ENCODE results near the gene SERPINA6. TPM values are rescaled to one million over a fixed set of nuclear protein-coding genes. Genes with fewer than 3 reads are reported as not detected.

The SERPINA6 gene
- total RNA-seq, 2 donors from 2014 or later: 3.4 to 5.7 TPM

DNA sequence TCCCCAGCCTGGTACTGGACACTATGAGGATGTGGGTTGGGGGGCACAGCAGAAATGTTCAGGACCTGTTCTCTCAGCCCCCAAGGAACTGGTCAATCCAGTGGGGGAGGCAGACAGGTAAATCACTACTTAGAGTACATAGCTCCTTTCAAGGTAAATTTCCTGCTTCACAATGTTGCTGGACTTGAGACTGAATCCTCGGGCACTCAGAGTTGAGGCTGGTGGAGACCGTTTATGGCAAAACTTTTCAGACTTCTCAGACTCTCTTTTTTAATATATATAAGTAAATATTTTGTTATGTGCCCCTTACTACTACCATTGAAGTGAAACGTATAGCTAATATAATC, 29.6 kb downstream of the SERPINA6 start:
- no peak for DNase-seq
- no peak overlapping the region for H3K27ac ChIP-seq
- no peaks in the 10 kb centered on the region for H3K9me3 ChIP-seq
- no peaks in the 10 kb centered on the region for H3K27me3 ChIP-seq
- no peaks in the 10 kb centered on the region for H3K4me1 ChIP-seq
- TF ChIP-seq, protein P1, sequence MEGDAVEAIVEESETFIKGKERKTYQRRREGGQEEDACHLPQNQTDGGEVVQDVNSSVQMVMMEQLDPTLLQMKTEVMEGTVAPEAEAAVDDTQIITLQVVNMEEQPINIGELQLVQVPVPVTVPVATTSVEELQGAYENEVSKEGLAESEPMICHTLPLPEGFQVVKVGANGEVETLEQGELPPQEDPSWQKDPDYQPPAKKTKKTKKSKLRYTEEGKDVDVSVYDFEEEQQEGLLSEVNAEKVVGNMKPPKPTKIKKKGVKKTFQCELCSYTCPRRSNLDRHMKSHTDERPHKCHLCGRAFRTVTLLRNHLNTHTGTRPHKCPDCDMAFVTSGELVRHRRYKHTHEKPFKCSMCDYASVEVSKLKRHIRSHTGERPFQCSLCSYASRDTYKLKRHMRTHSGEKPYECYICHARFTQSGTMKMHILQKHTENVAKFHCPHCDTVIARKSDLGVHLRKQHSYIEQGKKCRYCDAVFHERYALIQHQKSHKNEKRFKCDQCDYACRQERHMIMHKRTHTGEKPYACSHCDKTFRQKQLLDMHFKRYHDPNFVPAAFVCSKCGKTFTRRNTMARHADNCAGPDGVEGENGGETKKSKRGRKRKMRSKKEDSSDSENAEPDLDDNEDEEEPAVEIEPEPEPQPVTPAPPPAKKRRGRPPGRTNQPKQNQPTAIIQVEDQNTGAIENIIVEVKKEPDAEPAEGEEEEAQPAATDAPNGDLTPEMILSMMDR (IDR thresholded peaks at IDR 0.05): no peak
- intact Hi-C loops (cut with DNase I): no loop called here
- no peak overlapping the region for H3K4me3 ChIP-seq
- H3K9ac ChIP-seq (ENCODE audit: low read depth in 2 of 2, low read length in 2 of 2): no peak overlapping the region
- no peaks in the 10 kb centered on the region for H3K36me3 ChIP-seq

DNA sequence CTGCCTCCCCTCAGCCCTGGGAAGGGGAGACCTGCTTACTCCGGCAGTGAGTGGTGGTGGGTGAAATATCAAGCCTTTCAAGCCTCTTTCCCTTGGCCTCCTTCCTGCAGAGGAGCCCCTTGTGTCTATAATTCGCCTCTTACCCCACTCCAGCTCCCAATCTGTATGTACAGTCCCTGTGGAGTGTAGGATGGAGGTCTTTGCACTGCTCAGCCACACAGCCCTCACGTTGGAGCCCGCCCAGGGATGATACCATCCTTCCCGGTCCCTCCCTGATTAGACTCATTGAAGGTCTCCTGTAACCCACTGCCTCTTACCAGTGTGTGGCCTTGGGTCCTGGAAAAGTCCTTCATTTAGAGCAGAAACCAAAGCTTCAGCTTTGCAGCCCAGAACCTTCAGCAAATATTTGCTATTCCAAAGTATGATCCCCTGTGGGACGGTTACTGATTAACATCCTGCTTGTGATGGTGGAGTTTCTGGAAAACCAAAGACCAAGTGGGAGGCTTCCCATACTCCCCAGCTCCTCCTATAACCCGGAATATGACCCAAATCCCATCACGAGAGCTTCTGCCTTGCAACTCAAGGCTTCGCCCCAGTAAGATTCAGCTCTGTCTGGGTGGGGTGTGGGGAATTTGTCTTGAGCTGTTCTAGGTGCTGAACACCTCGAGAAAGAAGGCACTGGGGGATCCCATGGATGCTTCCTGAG, 30.1 kb downstream of the SERPINA6 start, which contains the start of gene SERPINA10:
TSS of gene SERPINA10 (minus strand) at position 397 of the 706 bp plus-strand sequence. CDS start 2,675 bp downstream, outside the sequence.
- no peaks in the 10 kb centered on the region for H3K4me1 ChIP-seq
- TF ChIP-seq, protein P1 (IDR thresholded peaks at IDR 0.05): no peak
- no peaks in the 10 kb centered on the region for H3K27me3 ChIP-seq
- H3K9ac ChIP-seq (ENCODE audit: low read depth in 2 of 2, low read length in 2 of 2): no peak within 1 kb of the TSS
- intact Hi-C loops (cut with DNase I): no loop called here
- no peak for DNase-seq
- H3K4me3 ChIP-seq: no peak within 1 kb of the TSS
- no peaks in the 10 kb centered on the region for H3K9me3 ChIP-seq
- H3K36me3 ChIP-seq: no peaks in the 10 kb centered on the region
- no peak within 1 kb of the TSS for H3K27ac ChIP-seq

DNA sequence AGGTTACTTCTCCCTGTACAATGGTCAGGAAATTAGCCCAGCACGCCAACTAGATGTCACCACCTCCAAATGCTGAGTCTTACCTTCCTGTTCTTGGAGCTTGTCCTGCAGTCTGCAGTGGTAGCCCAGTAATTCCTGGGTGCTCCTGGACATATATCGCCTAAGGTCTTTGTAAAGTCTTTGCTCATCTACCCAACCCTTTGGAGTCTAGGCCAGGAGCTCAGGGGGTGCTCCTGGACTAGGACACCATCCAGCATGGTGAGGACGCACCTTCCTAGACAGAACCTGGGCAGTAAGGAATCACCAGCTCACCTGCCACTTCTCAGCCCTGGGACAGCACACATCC, 30.6 kb downstream of the SERPINA6 start:
- Histone ChIP-seq H3K9ac (ENCODE audit: low read depth in 2 of 2, low read length in 2 of 2) (no peak overlapping the region), H3K27ac (no peak overlapping the region), H3K27me3 (no peaks in the 10 kb centered on the region), H3K9me3 (no peaks in the 10 kb centered on the region), H3K4me1 (no peaks in the 10 kb centered on the region), H3K36me3 (no peaks in the 10 kb centered on the region), H3K4me3 (no peak overlapping the region)
- no peak for DNase-seq
- TF ChIP-seq, protein P1 (IDR thresholded peaks at IDR 0.05): no peak
- intact Hi-C loops (cut with DNase I): no loop called here

DNA sequence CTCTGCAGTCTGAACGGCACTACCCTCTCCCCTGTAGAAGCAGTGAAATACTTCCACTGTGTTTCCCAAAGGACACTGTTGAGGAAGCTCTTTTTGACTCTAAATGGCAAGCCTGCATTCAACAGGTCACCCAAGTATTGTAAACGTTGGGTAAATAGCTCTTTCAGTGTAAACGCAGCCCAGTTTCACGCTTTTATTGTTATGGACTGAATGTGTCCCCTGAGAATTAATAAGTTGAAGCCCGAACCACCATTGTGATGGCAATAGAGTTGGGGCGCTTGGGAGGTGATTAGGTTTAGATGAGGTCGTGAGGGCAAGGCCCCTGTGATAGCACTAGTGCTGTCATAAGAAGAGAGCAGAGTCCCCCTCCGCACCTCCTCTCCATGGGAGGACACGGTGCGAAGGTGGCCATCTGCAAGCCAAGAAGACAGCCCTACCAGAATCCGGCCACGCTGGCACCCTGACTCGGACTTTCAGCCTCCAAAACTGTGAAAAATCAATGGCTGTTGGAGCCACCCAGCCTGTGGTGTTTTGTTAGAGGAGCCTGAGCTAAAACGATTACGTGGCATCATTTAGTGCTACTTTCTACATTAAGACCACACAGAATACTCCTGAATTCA, 31.1 kb downstream of the SERPINA6 start:
- no peak for DNase-seq
- Histone ChIP-seq H3K4me1 (no peaks in the 10 kb centered on the region), H3K36me3 (no peaks in the 10 kb centered on the region), H3K4me3 (no peak overlapping the region), H3K27me3 (no peaks in the 10 kb centered on the region), H3K27ac (no peak overlapping the region), H3K9me3 (no peaks in the 10 kb centered on the region), H3K9ac (ENCODE audit: low read depth in 2 of 2, low read length in 2 of 2) (no peak overlapping the region)
- intact Hi-C loops (cut with DNase I): no loop called here
- TF ChIP-seq, protein P1 (IDR thresholded peaks at IDR 0.05): no peak

DNA sequence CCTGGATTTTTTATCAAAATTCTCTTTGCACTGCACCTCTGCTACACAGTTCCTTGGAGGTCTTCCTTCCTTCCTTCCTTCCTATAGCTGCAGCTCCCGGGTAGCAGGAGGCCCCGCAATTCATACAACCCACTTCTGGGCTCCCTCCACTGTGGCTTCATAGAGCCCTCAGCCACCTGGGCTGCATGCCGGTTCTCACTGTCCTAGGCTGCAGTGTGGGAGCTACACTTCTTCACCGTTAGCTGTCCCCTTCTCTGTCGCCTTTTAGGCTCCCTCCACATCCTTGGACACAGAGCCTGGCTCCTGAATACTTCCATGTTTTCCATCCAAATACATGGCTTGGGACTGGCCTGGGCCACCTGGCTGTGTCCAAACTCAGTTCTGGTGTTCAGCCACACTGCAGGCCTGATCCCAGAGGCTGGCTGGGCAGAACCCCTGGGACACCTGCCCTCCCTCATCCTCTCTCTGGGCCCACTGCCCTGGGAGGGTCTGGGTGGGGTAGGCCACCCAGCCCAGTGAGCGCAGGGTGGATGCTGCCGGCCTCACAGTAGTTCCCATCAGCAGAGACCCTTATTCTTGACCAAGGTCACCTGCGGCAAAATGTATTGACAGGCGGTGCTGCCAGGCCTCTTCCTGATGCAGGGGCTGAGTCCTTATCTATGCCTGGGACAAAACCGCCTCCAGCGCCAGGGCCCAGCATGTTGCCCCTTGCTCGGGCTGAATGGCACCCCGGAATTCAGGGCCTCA, 31.8 kb downstream of the SERPINA6 start:
- TF ChIP-seq, protein P1 (IDR thresholded peaks at IDR 0.05): no peak
- Histone ChIP-seq H3K4me1 (no peaks in the 10 kb centered on the region), H3K36me3 (no peaks in the 10 kb centered on the region), H3K27me3 (no peaks in the 10 kb centered on the region), H3K9ac (ENCODE audit: low read depth in 2 of 2, low read length in 2 of 2) (no peak overlapping the region), H3K4me3 (no peak overlapping the region), H3K9me3 (no peaks in the 10 kb centered on the region), H3K27ac (no peak overlapping the region)
- intact Hi-C loops (cut with DNase I): no loop called here
- DNase-seq: no peak
